Astrocyte (in vitro differentiated cells and primary cell): ENCODE measurements around the gene PNMA8A. TPM values are rescaled to one million over a fixed set of nuclear protein-coding genes. Genes with fewer than 3 reads are reported as not detected.

Source experiments
- DNase-seq: peaks from one replicate; pipeline ENCODE4 v3.0.0-alpha.2; 2010; ENCODE audit warnings: low read depth
- FAIRE-seq: peaks from 2 replicates; lab custom pipeline; 2011; peaks lifted over from hg19 to GRCh38; lab: Jason Lieb, UNC
- H2AFZ ChIP-seq: 2 replicates; pipeline ENCODE4 v1.6.0; 2012; ENCODE audit warnings: low read depth, low read length, inconsistent platforms
- H3K27ac ChIP-seq: 2 replicates; pipeline ENCODE4 v1.5.1; 2011; ENCODE audit warnings: low read depth, low read length, inconsistent platforms
- H3K27me3 ChIP-seq: 2 replicates; pipeline ENCODE4 v1.6.0; 2011; ENCODE audit warnings: low read length, inconsistent platforms; ENCODE audit not compliant: insufficient read depth
- H3K36me3 ChIP-seq: 2 replicates; pipeline ENCODE4 v1.5.1; 2011; ENCODE audit warnings: low read length, inconsistent platforms; ENCODE audit not compliant: insufficient read depth
- H3K4me1 ChIP-seq: 2 replicates; pipeline ENCODE4 v1.5.1; 2011; ENCODE audit warnings: low read length, inconsistent platforms; ENCODE audit not compliant: insufficient read depth
- H3K4me2 ChIP-seq: 2 replicates; pipeline ENCODE4 v1.6.0; 2012; ENCODE audit warnings: low read length, inconsistent platforms
- H3K4me3 ChIP-seq: 2 replicates; pipeline ENCODE4 v1.5.1; 2011; ENCODE audit warnings: low read depth, mild to moderate bottlenecking, low read length, inconsistent platforms; ENCODE audit not compliant: insufficient read depth
- H3K79me2 ChIP-seq: 2 replicates; pipeline ENCODE4 v1.6.0; 2012; ENCODE audit warnings: mild to moderate bottlenecking, low read length, inconsistent platforms; ENCODE audit not compliant: insufficient read depth
- H3K9ac ChIP-seq: 2 replicates; pipeline ENCODE4 v1.6.0; 2012; ENCODE audit warnings: mild to moderate bottlenecking, low read length, inconsistent platforms
- H3K9me3 ChIP-seq: 2 replicates; pipeline ENCODE4 v1.5.1; 2012; ENCODE audit warnings: low read depth, mild to moderate bottlenecking, low read length, inconsistent platforms; ENCODE audit not compliant: insufficient read depth
- H4K20me1 ChIP-seq: 2 replicates; pipeline ENCODE4 v1.6.0; 2012; ENCODE audit warnings: low read length, inconsistent platforms; ENCODE audit not compliant: insufficient read depth
- H3K27ac Mint-ChIP-seq: one replicate; pipeline ENCODE4 v1.8.0; 2021; ENCODE audit warnings: mild to moderate bottlenecking, mixed read lengths; ENCODE audit not compliant: unreplicated experiment
- H3K27me3 Mint-ChIP-seq: one replicate; pipeline ENCODE4 v1.8.0; 2021; ENCODE audit warnings: low read depth, mixed read lengths; ENCODE audit not compliant: unreplicated experiment
- H3K36me3 Mint-ChIP-seq: one replicate; pipeline ENCODE4 v1.8.0; 2021; ENCODE audit warnings: low read depth, mixed read lengths; ENCODE audit not compliant: unreplicated experiment
- H3K4me1 Mint-ChIP-seq: one replicate; pipeline ENCODE4 v1.8.0; 2021; ENCODE audit warnings: low read depth, mixed read lengths; ENCODE audit not compliant: unreplicated experiment
- H3K4me3 Mint-ChIP-seq: one replicate; pipeline ENCODE4 v1.8.0; 2021; ENCODE audit warnings: mild to moderate bottlenecking, moderate library complexity, mixed read lengths; ENCODE audit not compliant: unreplicated experiment
- H3K9me3 Mint-ChIP-seq: one replicate; pipeline ENCODE4 v1.8.0; 2021; ENCODE audit warnings: mild to moderate bottlenecking, mixed read lengths; ENCODE audit not compliant: unreplicated experiment
- EZH2 ChIP-seq: IDR thresholded peaks from 2 replicates; pipeline ENCODE4 v1.6.1; 2012; ENCODE audit warnings: mild to moderate bottlenecking, low read length, inconsistent platforms; ENCODE audit not compliant: insufficient read depth
- total RNA-seq: library from RNA; stranded (reverse); gene quantifications from 2 replicates; pipeline ENCODE4 v1.2.1, GENCODE V29; 2021
- TF ChIP-seq, protein P1 (sequence below): IDR thresholded peaks from 2 replicates; pipeline ENCODE4 v1.5.1; 2011; ENCODE audit warnings: low read depth, mild to moderate bottlenecking, inconsistent platforms, low read length, moderate library complexity; ENCODE audit not compliant: insufficient read depth

The PNMA8A gene
- total RNA-seq, 1 donor from 2014 or later, result 12.1 TPM

DNA sequence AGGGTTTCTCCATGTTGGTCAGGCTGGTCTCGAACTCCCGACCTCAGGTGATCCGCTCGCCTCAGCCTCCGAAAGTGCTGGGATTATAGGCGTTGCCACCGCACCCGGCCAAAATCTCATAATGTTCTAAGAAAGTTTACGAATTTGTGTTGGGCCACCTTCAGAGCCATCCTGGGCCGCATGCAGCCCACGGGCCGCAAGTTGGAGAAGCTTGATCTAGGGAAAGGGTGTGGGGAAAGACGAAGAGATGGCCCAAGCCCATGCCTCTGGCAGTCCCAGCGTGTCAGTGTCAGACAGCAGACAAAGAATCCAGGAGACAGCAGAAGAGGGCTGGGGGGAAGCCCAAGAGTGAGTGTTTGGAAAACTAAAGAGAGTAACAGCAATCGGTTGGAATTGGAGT, 25.3 kb downstream of the PNMA8A start:
- no peaks in the 10 kb centered on the region for H3K36me3 ChIP-seq
- H3K27ac ChIP-seq, result no peak overlapping the region
- no peaks in the 10 kb centered on the region for H3K36me3 Mint-ChIP-seq
- no peak for DNase-seq
- no peak for FAIRE-seq
- no peak overlapping the region for H3K4me2 ChIP-seq
- H3K4me3 ChIP-seq, result no peak overlapping the region
- H3K9me3 Mint-ChIP-seq, result peaks cover 11% of the 10 kb centered on the region
- TF ChIP-seq EZH2, result no peak
- TF ChIP-seq, protein P1, sequence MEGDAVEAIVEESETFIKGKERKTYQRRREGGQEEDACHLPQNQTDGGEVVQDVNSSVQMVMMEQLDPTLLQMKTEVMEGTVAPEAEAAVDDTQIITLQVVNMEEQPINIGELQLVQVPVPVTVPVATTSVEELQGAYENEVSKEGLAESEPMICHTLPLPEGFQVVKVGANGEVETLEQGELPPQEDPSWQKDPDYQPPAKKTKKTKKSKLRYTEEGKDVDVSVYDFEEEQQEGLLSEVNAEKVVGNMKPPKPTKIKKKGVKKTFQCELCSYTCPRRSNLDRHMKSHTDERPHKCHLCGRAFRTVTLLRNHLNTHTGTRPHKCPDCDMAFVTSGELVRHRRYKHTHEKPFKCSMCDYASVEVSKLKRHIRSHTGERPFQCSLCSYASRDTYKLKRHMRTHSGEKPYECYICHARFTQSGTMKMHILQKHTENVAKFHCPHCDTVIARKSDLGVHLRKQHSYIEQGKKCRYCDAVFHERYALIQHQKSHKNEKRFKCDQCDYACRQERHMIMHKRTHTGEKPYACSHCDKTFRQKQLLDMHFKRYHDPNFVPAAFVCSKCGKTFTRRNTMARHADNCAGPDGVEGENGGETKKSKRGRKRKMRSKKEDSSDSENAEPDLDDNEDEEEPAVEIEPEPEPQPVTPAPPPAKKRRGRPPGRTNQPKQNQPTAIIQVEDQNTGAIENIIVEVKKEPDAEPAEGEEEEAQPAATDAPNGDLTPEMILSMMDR, result no peak
- H3K27ac Mint-ChIP-seq, result no peak overlapping the region
- no peaks in the 10 kb centered on the region for H3K79me2 ChIP-seq
- peaks cover 8% of the 10 kb centered on the region for H3K4me1 Mint-ChIP-seq
- peaks cover 3% of the 10 kb centered on the region for H3K4me1 ChIP-seq
- no peak overlapping the region for H3K4me3 Mint-ChIP-seq
- H2AFZ ChIP-seq, result no peak overlapping the region
- no peaks in the 10 kb centered on the region for H3K27me3 Mint-ChIP-seq
- no peaks in the 10 kb centered on the region for H4K20me1 ChIP-seq
- no peaks in the 10 kb centered on the region for H3K9me3 ChIP-seq
- H3K9ac ChIP-seq, result no peak overlapping the region
- H3K27me3 ChIP-seq, result no peaks in the 10 kb centered on the region

DNA sequence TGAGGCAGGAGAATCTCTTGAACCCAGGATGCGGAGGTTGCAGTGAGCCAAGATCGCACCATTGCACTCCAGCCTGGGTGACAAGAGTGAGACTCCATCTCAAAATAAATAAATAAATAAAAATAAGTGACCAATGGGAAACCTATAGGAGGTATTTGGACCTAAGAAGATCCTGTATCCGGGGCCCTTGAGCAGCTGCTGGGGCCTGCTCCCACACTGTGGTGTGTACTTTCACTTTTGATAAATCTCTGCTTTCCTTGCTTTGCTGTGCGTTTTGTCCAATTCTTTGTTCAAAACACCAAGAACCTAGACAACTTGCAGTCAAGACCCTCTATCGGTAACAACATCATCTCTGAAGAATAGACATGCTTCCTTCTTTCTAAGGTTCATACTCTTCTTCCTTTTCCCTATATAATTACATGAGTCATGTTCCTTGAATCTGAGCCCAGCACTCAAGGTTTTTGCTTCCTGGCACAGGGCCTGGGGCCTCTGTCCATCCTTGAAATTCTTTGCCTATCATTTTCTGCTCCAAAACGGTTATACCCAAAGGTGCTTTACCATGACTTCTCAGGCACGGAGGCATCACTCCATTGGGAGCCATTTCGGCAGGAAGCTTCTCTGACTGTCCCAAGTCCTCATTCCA, 28.4 kb downstream of the PNMA8A start:
- H3K9me3 Mint-ChIP-seq, result peaks cover 2% of the 10 kb centered on the region
- Histone ChIP-seq H3K4me1 (peaks cover 3% of the 10 kb centered on the region), H3K4me2 (peak overlapping the region; percentile 32)

More for the DNA sequence above, 28.4 kb downstream of the PNMA8A start:
- Histone ChIP-seq H3K4me3 (no peak overlapping the region), H3K9me3 (no peaks in the 10 kb centered on the region), H3K27me3 (no peaks in the 10 kb centered on the region), H3K79me2 (no peaks in the 10 kb centered on the region), H3K27ac (no peak overlapping the region), H4K20me1 (no peaks in the 10 kb centered on the region), H2AFZ (no peak overlapping the region), H3K36me3 (no peaks in the 10 kb centered on the region), H3K9ac (no peak overlapping the region)
- Mint-ChIP-seq H3K4me3 (no peak overlapping the region), H3K4me1 (peaks cover 8% of the 10 kb centered on the region), H3K36me3 (no peaks in the 10 kb centered on the region), H3K27ac (peak overlapping the region; percentile 7), H3K27me3 (no peaks in the 10 kb centered on the region)
- peak; percentile 68 for DNase-seq
- peak; percentile 34 for FAIRE-seq
- TF ChIP-seq EZH2, result no peak
- TF ChIP-seq, protein P1, result no peak
